Astrocyte of the cerebellum (primary cell): ENCODE results near the gene SLC39A11.
"Not testable (repeated sequence)": the region's sequence is repeated elsewhere in the genome, so short reads cannot be mapped to it uniquely, and the experiment has no call there.

ENCODE experiments used
- DNase-seq: peaks from one replicate; pipeline ENCODE4 v3.0.0-alpha.2; 2011; ENCODE audit warnings: low read depth
- H3K4me3 ChIP-seq: 2 replicates; pipeline ENCODE4 v1.5.1; 2011; ENCODE audit warnings: mild to moderate bottlenecking, low read depth, low read length, moderate library complexity
- in situ Hi-C: cut with HindIII; loops from 2 replicates; pipeline ENCODE4 v1.10.0; 2017; ENCODE audit warnings: low sequenced_read_pairs
- TF ChIP-seq, protein P1 (sequence below): IDR thresholded peaks from 2 replicates; pipeline ENCODE4 v1.5.1; 2012; ENCODE audit warnings: low read length, low read depth, moderate library complexity, mild to moderate bottlenecking; ENCODE audit errors: missing control alignments

The SLC39A11 gene

DNA sequence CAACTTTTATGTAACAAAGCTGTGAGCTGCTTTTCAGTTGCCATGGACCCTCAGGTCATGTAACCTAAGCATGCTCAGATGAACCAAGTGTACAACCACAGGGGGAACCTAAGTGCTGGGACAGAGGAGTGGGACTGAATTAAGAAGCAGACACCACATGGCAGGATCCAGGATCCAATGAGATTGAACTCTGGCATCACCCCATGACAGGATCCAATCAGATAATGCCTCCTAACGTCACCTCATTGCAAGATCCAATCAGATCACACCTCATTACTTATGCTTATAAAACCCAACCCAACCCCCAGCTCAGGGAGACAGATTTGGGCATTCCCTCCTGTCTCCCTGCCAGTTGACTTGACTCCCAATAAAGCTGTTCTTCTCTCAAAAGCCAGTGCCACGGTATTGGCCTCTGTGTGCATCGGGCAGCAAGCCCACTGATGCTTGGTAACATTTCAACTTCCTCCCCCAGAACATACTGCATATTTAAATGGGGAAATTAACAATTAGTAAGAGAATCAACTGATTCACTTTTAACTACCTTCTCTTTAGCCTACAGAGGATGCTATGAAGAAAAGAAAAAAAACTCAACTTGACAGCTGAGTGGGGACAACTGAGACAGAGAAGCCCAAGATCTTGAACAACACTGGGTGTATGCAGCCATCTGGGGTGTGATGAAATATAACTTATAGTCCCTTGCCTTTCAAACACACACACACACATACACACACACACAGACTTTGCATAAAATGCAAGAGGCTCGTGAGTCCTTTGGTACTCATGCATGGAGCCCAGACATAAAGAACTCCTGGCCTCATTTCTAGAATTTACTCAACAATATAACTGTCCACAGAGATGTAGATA is 148.4 kb downstream of the SLC39A11 start:
- no peak for DNase-seq
- in situ Hi-C loops = no loop called here
- no peak overlapping the region for H3K4me3 ChIP-seq
- TF ChIP-seq, protein P1, sequence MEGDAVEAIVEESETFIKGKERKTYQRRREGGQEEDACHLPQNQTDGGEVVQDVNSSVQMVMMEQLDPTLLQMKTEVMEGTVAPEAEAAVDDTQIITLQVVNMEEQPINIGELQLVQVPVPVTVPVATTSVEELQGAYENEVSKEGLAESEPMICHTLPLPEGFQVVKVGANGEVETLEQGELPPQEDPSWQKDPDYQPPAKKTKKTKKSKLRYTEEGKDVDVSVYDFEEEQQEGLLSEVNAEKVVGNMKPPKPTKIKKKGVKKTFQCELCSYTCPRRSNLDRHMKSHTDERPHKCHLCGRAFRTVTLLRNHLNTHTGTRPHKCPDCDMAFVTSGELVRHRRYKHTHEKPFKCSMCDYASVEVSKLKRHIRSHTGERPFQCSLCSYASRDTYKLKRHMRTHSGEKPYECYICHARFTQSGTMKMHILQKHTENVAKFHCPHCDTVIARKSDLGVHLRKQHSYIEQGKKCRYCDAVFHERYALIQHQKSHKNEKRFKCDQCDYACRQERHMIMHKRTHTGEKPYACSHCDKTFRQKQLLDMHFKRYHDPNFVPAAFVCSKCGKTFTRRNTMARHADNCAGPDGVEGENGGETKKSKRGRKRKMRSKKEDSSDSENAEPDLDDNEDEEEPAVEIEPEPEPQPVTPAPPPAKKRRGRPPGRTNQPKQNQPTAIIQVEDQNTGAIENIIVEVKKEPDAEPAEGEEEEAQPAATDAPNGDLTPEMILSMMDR = no peak

GRCh38 chr17:72942579-72942978 is 149.9 kb downstream of the SLC39A11 start:
- H3K4me3 ChIP-seq = no peak overlapping the region
- DNase-seq = no peak
- in situ Hi-C loops = no loop called here
- TF ChIP-seq, protein P1 = no peak

DNA sequence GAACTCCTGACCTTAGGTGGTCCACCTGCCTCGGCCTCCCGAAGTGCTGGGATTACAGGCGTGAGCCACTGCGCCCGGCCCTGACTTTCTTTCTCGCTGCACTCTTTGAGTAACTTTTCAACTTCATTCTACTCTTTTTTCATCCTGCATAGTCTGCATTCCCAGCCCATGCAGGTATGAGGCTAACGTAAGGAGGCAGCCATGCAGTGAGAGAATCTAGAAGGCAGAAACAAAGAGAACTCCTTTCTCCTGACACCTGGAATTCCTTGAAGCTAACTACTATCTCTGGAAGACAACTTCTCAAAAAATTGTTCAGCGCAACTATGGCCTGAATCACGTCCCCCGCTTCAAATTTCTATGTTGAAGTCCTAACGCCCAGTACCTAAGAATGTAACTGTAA is 152.0 kb downstream of the SLC39A11 start:
- H3K4me3 ChIP-seq = no peak overlapping the region
- TF ChIP-seq, protein P1 = no peak
- in situ Hi-C loops = no loop called here
- no peak for DNase-seq

GRCh38 chr17:72938482-72938881 is 154.0 kb downstream of the SLC39A11 start:
- no peak overlapping the region for H3K4me3 ChIP-seq
- in situ Hi-C loops = no loop called here
- DNase-seq = no peak
- TF ChIP-seq, protein P1 = no peak

GRCh38 chr17:72937707-72938106 is 154.8 kb downstream of the SLC39A11 start:
- no peak for DNase-seq
- in situ Hi-C loops = no loop called here
- TF ChIP-seq, protein P1 = no peak
- H3K4me3 ChIP-seq = no peak overlapping the region

DNA sequence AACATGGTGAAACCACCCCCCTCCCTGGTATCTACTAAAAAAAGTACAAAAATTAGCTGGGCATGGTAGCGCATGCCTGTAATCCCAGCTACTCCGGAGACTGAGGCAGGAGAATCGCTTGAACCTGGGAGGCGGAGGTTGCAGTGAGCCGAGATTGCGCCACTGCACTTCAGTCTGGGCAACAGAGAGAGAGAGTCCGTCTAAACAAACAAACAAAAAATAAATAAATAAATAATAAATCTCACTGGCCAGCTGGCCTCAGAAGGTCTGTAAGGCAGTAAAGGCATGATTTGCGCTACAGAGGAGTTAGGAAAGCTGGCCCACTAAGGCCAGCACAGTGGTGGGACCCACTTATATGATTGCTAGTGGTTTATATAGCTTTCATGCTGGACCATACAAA is 155.2 kb downstream of the SLC39A11 start:
- H3K4me3 ChIP-seq, DNase-seq, in situ Hi-C loops: not testable (repeated sequence)

GRCh38 chr17:72935984-72936383 is 156.5 kb downstream of the SLC39A11 start:
- no peak overlapping the region for H3K4me3 ChIP-seq
- in situ Hi-C loops = no loop called here
- no peak for DNase-seq
- TF ChIP-seq, protein P1 = no peak
